GM18861 (cell line): ENCODE data around the gene XIRP1.
"Not testable (repeated sequence)": the region's sequence is repeated elsewhere in the genome, so short reads cannot be mapped to it uniquely, and the experiment has no call there.

Experiments used
- ATAC-seq: cut with Tn5 transposase; IDR thresholded peaks from one replicate; pipeline ENCODE4 v1.9.1; 2021; ENCODE audit not compliant: unreplicated experiment

XIRP1 gene

GRCh38 chr3:39192490-39193092 is at the start of gene XIRP1:
Gene XIRP1 (minus strand): TSS chr3:39192595. CDS start chr3:39189445, 3,150 bp downstream.
- ATAC-seq, result no peak

- no peak for ATAC-seq
These were observed 49.2 kb upstream of the XIRP1 start for GRCh38 chr3:39241561-39241960.

- ATAC-seq, result no peak
These were observed 44.6 kb upstream of the XIRP1 start for GRCh38 chr3:39237027-39237426.

- no peak for ATAC-seq
These were observed 42.3 kb upstream of the XIRP1 start for GRCh38 chr3:39234651-39235050.

- ATAC-seq, result no peak
These were observed 40.5 kb upstream of the XIRP1 start for GRCh38 chr3:39232859-39233258.

GRCh38 chr3:39230453-39230852 is 38.1 kb upstream of the XIRP1 start:
- ATAC-seq, result no peak

- ATAC-seq, result no peak
These were observed 36.1 kb upstream of the XIRP1 start for GRCh38 chr3:39228496-39228895.

- not testable (repeated sequence) for ATAC-seq
These were observed 35.2 kb upstream of the XIRP1 start for GRCh38 chr3:39227596-39227995.

GRCh38 chr3:39226106-39226741 is 33.8 kb upstream of the XIRP1 start:
- ATAC-seq, result no peak

- ATAC-seq, result no peak
These were observed 31.9 kb upstream of the XIRP1 start for GRCh38 chr3:39224288-39224687.

- no peak for ATAC-seq
These were observed 30.5 kb upstream of the XIRP1 start for GRCh38 chr3:39222939-39223338.

- ATAC-seq, result no peak
These were observed 30.1 kb upstream of the XIRP1 start for GRCh38 chr3:39222462-39222861.

- no peak for ATAC-seq
These were observed 28.7 kb upstream of the XIRP1 start for GRCh38 chr3:39221141-39221530.

GRCh38 chr3:39220407-39221140 is 28.2 kb upstream of the XIRP1 start:
- no peak for ATAC-seq

- no peak for ATAC-seq
These were observed 27.3 kb upstream of the XIRP1 start for GRCh38 chr3:39219702-39220101.

- peak; percentile 98 for ATAC-seq
These were observed 23.9 kb upstream of the XIRP1 start for GRCh38 chr3:39216176-39216790.

- no peak for ATAC-seq
These were observed 21.2 kb upstream of the XIRP1 start for GRCh38 chr3:39213613-39214012.

- ATAC-seq, result no peak
These were observed 20.3 kb upstream of the XIRP1 start for GRCh38 chr3:39212665-39213064.

GRCh38 chr3:39211332-39212130 is 19.1 kb upstream of the XIRP1 start:
- ATAC-seq, result no peak

GRCh38 chr3:39210078-39210477 is 17.7 kb upstream of the XIRP1 start:
- no peak for ATAC-seq
